Activated T-cell treated with anti-CD3 and anti-CD28 coated beads for 1 hour (primary cell): ENCODE data around the gene GMEB2.
"Not testable (repeated sequence)": the region's sequence is repeated elsewhere in the genome, so short reads cannot be mapped to it uniquely, and the experiment has no call there.

ENCODE experiments used
- DNase-seq: peaks from one replicate; pipeline ENCODE4 v3.0.0-alpha.2; 2020; ENCODE audit warnings: low read depth

GMEB2 gene

DNA sequence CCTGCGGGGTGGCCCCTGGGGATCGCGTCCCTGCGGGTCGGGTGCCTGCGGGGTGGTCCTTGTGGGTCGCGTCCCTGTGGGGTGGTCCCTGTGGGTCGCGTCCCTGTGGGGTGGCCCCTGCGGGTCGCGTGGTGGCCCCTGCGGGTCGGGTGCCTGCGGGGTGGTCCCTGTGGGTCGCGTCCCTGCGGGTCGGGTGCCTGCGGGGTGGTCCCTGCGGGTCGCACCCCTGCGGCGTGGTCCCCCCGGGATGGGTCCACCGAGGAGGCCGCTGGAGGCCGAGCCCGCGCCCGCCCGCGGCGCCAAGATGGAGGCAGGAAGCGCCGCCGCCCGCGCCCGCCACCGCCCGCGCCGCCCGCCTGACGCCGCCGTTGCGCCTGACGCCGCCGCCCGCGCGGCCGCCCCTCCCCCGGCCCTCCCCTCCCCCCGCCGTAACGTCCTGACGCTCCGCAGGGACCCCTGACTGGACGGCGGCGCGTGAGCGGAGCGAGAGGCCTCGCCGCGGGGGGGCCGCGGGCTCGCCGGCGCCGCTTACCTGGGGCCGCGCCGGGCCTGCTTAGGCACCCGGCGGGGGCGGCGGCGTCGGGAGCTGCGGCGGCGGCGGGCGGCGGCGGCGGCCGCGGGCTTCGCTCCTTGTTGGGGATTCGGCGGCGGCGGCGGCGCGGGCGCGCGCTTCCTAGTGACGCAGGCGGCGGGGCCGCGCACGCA lies at the start of gene GMEB2:
Gene GMEB2 (minus strand): TSS at position 678 of the 705 bp plus-strand sequence. CDS start 7,704 bp downstream, outside the sequence.
- no peak for DNase-seq

GRCh38 chr20:63675681-63676368 lies 48.9 kb upstream of the GMEB2 start:
- no peak for DNase-seq

GRCh38 chr20:63673951-63674350 lies 47.0 kb upstream of the GMEB2 start:
- no peak for DNase-seq

DNA sequence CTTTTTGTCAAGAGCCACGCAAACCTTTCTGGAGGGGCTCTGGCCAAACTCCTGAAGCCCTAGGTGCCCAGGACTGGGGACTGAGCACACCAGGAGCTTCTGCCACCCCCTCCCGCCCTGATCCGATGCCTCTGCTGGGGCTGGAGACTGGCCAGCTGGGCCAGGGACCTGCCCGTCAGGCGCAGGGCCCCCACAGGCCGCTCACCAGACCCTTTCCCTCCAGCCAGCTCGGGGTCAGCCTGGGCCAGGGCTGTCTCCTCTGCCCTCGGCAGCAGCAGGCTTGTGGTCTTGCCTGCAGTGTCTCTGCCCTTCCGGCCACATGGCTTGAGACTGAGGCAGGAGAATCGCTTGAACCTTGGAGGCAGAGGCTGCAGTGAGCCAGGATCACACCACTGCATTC lies 45.8 kb upstream of the GMEB2 start:
- DNase-seq = no peak

DNA sequence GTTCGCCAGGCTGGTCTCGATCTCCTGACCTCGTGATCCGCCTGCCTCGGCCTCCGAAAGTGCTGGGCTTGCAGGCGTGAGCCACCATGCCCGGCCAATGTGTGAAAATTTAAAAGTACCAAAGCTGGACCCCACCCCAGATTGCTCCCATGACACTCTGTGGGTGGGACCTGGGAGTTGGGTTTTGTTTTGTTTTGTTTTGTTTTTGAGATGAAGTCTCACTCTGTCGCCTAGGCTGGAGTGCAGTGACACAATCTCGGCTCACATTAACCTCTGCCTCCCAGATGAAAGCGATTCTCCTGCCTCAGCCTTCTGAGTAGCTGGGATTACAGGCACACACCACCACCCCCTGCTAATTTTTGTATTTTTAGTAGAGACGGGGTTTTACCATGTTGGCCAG lies 44.8 kb upstream of the GMEB2 start:
- not testable (repeated sequence) for DNase-seq

- no peak for DNase-seq
Observed at GRCh38 chr20:63668351-63668750, 41.5 kb upstream of the GMEB2 start.

DNA sequence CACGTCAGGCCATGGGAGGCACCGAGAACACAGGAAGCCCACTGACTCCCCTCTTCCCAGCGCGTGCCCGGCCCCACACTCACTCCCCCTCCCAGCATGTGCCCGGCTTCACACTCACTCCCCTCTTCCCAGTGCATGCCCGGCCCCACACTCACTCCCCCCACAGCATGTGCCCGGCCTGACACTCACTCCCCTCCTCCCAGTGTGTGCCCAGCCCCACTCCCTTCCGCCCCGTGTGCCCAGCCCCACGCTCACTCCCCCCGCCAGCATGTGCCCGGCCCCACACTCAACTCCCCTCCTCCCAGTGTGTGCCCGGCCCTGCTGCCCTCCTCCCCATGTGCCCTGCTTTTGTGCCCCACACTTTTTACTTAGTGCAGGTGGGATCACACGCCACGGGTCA lies 41.0 kb upstream of the GMEB2 start:
- no peak for DNase-seq

- no peak for DNase-seq
Observed at GRCh38 chr20:63665708-63666107, 38.8 kb upstream of the GMEB2 start.

- no peak for DNase-seq
Observed at GRCh38 chr20:63664861-63665594, 38.1 kb upstream of the GMEB2 start.

GRCh38 chr20:63664143-63664851 lies 37.4 kb upstream of the GMEB2 start:
- DNase-seq = no peak

GRCh38 chr20:63663332-63664066 lies 36.6 kb upstream of the GMEB2 start:
- no peak for DNase-seq

- no peak for DNase-seq
Observed at GRCh38 chr20:63662813-63663189, 35.9 kb upstream of the GMEB2 start.

DNA sequence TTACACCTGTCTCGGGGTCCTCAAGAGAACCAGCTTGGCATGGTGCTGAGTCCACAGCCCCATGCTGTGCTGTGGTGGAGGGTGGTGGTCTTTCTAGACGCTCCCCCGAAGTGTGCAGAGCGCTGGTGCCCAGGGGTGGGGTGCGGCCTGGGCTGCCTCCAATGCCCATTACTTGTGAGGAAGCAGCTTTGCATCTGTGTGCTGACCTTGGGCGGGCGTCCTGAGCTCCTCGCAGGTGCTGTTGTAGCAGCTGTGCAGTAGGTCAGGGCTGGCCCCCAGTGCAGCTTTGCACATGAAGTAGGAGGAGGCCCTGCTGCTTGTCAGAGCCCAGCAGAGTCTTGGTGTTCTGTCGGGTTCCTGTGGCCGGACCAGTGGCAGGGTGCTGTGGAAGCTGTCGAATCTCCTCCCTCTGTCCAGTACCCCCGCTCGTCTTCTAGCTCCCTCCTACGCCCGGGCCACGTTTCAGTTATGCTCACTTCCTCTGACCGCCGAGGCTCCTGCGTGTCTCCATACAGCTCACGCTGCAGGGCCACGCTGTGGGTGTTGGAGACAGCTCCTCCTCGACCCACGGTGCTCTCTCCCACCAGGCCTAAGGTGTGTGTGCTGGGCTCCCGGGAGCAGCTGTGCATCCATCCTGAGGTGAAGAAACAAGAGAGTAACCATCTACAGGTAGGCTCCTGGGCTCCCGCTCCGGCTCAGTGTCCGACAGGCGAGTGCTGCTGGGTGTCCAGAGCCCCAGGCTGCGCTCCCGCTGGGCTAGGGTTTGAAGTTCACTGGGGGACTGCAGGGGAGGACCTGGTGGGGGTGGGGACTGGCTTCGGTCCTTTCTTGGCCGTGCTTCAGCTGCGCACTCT lies 35.3 kb upstream of the GMEB2 start:
- no peak for DNase-seq

DNA sequence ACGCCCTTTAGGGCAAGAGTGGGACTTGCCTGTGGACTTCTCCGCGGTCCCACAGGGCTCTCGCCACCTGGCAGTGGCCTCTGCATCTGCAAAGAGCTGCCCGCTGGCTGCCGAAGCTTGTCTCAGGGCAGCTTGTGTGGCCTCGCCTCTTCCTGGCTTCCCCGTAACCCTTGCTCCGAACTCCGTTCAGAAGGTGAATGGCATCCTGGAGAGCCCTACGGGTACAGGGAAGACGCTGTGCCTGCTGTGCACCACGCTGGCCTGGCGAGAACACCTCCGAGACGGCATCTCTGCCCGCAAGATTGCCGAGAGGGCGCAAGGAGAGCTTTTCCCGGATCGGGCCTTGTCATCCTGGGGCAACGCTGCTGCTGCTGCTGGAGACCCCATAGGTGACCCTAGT lies 34.2 kb upstream of the GMEB2 start:
- no peak for DNase-seq

DNA sequence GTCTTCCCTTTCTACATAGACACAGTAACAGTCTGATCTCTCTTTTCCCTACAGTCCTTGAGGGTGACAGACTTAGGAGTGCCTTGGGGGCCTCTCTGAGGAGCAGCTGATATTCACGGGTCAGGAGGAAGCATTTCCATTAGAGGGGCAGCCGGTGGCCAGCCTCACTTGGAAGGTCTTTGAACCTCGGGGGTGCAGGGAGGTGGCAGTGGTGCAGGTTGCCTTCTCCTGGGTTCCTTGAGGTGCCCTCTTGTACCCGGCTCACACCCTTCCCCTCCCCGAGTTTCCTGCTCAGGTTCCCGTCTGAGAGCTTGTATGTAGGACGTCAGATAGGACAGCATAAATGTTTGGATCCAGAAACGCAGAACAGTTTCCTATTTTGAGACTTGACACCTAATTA lies 33.7 kb upstream of the GMEB2 start:
- DNase-seq = no peak

DNA sequence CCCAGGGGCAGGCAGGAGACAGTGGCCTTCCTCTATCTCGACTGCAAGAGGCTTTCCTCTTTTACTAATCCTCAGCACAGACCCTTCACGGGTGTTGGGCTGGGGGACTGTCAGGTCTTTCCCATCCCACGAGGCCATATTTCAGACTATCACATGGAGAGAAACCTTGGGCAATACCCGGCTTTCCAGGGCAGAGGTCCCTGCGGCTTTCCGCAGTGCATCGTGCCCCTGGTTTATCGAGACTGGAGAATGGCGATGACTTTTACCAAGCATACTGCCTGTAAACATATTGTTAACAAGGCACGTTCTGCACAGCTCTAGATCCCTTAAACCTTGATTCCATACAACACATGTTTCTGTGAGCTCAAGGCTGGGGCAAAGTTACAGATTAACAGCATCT lies 33.3 kb upstream of the GMEB2 start:
- not testable (repeated sequence) for DNase-seq

- no peak for DNase-seq
Observed at GRCh38 chr20:63659370-63659769, 32.5 kb upstream of the GMEB2 start.

GRCh38 chr20:63658749-63659187 lies 31.9 kb upstream of the GMEB2 start:
- no peak for DNase-seq

DNA sequence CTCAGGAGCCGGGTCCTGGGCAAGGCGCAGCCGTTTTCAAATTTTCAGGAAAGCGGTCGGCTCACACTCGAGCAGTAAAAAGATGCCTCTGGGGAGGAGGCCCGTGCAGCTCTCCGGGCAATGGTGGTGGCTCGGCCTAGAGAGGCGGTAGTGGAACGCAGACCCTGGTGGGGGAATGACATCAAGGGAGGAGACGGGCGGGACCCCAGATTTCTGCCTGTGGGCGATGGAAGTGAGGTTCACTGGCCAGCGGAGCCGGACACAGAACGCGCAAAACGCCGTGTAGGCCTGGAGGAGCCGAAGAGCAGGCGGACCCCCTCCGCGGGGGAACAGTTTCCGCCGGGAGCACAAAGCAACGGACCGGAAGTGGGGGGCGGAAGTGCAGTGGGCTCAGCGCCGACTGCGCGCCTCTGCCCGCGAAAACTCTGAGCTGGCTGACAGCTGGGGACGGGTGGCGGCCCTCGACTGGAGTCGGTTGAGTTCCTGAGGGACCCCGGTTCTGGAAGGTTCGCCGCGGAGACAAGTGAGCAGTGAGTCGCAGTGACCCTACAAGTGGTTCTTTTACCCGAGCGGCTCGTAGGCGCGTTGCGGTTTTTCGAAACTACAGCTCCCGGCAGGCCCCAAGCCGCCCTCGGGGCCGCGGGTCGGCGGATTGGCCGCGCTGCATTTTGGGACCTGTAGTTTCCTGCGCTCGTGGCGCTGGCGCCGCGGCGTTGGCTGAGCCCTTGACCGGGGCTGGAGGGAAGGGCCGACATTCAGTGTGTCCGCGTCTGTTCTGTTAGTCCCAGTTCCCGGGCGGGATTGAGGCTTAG lies 31.2 kb upstream of the GMEB2 start, which contains the start of gene RTEL1:
Gene RTEL1 (plus strand): TSS at position 376 of the 812 bp plus-strand sequence. CDS start 1,091 bp downstream, outside the sequence.
- DNase-seq = peak; percentile 84
